HG03442 (cell line): ENCODE results near the gene MBP.

Experiments used
- ATAC-seq: cut with Tn5 transposase; IDR thresholded peaks from one replicate; pipeline ENCODE4 v1.9.1; 2021; ENCODE audit warnings: mild to moderate bottlenecking, moderate library complexity; ENCODE audit not compliant: unreplicated experiment

MBP gene

DNA sequence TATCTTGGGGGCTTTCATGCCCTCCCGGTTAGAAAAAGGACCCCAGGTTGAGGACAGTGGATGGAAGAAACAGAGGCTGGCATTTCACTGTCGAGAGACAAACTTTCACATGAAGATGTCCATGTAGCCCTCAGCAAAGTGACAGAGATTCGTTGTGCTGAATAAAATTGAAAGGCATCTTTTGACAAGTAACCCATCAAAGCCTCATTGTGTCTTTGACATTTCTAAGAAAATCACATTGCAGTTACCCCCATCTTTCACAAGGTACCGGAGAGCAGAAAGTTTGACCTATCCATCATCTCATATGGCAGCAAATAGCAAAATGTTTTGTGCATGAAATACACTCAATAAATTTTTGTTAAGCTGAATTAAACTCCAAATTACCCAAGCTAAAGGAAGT, 2.0 kb upstream of the MBP start:
- ATAC-seq: no peak

DNA sequence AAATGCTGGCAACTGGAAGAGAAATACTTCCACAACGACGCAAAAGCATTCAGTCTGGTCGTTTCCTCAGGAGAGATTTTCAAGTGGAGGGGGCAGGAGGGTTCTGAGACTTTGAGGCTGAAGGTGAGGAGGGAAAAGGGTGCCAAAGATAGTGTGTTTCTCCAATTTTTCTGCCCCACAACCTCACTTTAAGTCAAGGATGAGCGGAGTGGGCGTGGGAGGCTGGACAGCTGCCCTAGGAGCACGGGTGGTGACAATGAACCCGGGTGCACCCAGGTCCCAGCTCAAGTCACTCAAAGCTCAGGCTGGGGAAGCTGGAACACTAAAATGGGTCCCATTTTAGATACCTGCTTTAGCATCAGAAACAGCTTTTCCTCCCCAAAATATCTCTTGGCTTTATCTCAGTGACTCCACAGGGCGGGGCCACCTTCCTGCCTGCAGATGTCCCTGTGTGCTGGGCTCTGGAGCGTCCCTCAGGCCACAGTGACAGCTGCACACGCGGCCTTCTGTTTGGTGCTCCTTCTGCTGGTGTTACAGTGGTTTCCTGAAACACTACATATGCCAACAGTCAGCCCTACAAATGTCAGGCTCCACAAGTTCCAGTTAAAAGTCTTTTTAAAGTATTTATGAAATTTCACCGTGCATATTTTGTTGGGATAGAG, 1.4 kb upstream of the MBP start:
- no peak for ATAC-seq

DNA sequence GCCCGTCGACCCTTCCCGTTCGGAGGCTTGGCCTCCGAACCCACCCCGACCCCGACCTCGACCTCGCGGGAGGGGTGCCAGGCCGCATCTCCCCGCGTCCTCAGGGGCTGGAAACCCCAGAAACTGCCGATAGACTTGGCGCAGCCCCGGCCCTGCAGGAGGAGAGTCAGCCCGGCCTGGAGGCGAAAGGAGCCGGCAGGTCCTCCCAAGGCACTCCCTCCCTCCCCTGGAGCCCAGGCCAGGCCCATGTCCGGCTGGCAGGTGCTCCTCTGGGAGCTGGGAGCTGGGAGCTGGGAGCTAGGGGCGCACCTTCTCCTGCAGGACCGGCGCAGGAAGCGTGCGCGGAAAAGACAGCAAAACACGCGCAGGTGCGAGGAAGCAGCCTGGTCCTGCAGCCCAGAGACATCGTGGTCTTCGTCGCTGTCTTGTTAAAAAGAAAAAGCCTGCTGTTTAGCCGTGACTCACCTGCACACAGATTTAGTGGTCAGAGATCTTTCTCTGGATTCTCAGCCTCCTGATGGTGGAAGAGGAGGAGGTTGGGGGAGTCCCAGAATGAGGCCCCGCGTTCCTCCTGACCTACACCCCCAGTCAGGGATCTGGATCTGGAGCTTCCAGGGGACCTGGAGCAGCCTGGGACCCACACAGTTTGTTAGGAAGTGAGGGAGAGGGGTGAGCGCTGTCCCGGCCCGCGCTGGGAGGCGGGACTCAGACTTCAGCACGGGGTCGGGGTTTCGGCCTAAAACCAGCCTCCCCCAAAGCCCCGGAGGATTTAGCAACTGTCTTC, 660 bp upstream of the MBP start:
- no peak for ATAC-seq

DNA sequence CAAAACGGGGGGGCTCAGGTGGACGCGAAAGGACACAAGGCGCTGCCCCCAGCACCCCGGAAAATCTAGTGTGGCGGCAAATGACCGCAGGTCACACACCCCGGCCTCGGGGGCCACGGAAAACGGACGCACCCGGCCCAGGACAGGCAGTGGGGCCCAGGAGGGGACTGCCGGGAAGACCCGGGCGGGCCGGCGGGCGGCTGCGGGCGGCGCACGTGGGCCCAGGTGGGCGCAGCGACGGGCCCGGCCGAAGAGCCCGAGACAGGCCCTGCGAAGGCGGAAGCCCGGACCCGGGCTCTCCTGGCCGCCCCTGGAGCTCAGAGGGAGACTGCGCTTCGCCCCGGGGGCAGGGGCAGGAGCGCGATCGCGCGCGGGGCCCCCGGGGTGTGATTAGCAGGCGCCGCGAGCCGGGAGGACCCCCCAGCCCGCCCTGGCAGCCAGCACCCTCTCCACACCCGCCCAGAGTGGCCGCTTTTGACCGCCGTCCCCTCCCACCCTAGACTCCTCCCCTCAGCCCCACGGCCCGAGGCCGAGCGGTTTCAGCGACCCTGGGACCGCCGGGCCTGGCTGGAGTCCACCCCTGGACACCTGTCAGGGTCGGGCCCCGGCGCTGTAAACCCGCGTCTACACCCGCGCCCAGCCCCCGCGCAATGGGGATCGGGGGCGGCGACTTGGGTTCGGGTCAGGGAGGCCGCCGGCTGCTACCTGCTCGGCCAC, 773 bp downstream of the MBP start:
- ATAC-seq: peak; percentile 50

DNA sequence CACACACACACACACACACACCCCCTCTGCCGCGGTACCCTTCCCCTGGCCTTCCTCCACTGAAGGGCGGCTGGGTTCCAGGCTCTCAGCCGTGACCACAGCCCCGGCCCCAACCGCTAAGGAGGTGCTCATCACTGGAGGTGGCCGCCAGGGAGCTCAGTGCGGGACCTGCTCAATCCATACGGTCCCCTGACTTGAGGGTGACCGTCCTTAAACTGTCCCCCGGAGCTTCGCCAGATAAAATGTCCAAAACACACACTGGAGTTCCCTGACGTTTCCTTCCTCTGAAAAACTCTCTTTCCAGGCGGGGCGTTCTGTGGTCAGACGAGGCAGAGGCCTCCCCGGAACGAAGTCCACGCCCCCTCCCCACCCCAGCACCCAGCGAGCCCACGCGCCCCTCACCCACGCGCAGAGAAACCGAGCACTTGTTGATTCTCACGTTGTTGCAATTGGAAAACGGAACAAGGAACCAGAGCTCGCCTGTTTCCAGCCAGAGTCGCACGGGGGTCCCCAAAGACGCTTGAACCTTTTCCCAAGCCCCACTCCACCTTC, 1.4 kb downstream of the MBP start:
- no peak for ATAC-seq

DNA sequence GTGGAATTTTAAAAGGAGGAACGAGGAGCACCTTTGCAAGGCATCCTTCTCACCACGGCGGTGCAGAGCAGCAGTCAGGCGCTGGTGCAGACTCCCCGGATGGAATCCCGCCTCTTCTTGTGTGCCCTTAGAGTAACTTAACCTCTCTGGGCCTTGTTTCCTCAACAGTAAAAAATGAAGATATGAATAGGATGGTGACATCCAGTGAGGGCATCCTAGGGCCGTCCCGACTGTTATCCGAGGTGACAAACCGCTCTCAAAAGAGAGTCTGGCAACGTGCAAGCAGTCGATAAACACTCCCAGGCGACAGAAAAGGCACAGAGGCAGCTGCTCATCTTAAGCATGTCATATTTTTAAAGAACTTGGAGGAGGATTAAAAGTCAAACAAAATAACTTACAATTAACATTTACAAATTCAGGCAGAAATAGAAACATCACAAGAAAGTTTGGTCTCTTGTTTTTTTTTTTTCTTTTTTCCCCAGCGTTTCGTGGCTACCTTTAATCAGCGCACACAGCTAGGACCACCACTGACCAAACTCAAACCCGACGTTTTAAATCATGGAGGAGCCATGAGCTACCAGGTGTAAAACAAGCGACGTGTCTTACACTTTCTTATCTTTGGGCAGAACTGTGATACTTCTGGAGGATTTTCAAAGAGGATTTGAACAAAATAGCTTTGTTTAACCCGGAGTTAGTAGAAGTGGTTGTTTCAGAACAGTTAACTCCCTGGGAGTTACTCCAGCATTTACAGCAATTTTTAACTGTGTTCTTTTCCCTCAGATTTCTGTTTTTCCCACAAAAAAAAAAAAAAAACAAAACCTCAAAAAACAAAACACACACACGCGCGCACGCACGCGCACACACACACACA, 2.1 kb downstream of the MBP start:
- no peak for ATAC-seq

DNA sequence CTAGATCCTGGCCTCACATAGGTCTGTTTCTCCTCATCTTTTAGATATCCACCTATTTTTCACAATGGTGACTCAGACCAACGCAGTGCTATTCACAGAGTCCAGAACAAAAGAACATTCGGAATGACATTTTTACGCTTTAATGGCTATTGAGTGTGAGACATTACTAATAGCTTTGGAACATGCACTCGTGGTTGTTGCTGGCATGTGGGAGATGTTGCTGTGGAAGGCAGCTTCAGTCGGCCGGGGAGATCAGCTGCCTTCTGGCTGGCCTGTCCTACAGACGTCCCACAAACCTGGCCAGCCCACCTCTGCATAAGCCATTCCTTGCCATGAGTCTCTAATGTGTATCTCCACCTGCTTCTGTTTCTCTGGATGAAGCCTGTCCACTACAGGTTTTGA, 3.4 kb downstream of the MBP start:
- no peak for ATAC-seq

DNA sequence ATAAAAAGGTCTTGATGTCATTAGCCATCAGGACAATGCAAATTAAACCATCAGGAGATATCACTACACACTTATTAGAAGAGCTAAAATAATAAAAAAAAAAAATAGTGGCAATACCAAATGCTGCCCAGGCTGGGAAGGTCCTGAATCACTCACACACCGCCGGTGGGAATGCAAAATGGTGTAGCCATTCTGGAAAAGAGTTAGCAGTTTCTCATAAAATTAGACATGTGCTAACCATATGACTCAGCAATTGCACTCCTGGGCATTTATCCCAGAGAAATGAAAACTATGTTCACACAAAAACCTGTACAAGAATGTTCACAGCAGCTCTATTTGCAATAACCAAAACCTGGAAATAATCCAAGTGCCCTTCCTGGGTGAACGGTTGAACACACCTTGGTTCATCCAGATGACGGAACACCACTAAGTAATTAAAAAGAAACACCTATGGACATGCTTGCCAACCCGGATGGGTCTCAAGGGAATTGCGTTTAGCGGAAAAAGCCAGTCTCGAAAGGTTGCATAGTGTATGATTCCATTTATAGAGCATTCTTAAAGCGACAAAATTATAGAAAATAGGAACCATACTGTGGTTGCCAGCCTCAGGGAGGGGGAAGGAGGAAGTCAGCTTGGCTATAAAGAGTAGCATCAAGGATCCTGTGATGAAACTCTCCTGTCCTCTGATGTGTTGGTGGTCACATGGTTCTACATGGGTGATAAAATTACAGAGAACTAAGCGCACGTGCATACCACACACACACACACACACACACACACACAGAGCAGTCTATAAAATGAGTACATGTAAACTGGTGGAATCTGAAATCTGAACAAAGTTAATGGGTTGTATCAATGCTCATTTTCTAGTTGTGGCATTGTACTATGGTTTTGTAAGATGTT, 4.6 kb downstream of the MBP start:
- ATAC-seq: peak; percentile 31

DNA sequence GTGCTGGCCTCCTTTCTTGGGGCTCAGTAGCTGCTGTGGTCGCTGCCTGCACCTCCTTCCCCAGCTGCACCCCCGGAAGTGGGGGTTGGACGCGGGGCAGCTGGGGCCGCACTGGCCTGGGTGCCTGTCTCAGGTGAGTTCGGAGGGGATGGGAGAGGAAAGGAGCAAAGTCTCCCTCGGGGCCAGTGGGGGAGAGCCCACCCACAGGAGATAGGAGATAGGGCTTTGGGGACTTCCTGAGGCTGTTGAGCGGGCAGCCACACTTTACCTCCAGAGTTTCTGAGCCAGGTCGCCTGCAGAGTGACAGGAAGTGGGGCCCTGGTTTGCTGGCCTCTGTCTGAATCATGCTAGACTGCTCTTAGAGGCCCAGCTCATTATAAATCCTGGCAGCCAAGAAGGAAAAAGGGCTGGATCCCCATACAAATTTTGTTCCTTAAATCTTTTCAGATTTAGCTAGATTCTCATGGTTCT, 8.1 kb downstream of the MBP start:
- peak; percentile 52 for ATAC-seq

DNA sequence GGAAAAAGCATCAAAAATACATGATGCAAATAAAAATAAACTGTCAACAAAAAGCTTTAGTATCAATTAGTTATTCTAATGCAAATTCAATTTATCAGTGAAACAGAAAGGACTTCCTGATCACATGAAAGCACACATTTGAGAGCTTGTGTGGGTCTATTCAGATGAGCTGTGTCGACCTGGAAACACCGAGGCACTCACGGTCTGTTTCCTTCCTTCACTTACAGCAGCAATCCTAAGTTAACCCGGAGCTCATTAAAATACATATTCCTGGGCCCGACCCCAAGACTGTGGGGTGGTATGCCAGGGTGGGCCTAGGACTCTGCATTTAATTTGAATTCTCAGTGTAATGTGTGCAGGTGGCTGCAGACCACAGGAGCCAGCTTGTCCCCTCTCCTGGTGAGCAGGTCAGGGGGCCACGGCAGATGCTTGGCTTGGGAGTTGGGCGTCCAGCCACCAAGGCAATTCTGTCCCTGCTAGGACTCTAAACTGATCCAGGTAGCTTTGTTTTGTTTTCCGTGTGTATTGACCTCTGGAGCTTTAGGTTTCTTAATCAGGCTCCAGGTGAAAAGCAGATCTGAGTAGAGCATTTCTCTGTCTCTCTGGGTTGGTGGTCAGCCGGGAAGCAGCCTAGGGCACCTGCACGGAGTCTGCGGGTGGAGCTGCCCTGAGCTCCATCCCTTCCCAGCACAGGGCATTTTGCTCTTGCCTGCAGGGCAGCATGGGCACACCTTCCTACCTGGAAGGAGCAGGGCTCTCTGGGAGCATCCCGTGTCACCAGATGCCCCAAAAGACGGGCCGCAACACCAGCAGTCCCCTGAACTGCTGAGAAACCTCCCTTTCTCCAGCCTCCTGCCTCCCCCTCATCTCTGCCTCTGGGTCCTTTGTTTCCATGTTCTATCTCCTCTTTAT, 9.0 kb downstream of the MBP start:
- no peak for ATAC-seq

DNA sequence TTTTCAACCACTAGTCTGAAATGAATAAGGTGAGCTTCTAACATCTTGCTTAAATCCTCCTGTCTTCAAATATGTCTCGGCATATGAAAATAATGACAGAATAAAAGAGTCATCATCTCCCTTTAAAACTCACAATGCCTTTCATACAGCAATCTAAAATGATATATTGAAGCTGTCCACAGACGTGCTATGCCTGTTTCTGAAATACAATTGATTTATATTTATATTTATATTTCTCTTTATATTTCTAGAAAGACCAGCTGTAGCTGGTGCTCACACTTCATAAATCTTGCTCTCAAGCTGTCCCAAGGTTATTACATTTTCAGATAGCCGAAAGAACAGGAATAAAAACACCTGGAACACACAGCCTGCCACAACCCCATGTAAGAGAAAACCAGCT, 11.1 kb downstream of the MBP start:
- no peak for ATAC-seq

DNA sequence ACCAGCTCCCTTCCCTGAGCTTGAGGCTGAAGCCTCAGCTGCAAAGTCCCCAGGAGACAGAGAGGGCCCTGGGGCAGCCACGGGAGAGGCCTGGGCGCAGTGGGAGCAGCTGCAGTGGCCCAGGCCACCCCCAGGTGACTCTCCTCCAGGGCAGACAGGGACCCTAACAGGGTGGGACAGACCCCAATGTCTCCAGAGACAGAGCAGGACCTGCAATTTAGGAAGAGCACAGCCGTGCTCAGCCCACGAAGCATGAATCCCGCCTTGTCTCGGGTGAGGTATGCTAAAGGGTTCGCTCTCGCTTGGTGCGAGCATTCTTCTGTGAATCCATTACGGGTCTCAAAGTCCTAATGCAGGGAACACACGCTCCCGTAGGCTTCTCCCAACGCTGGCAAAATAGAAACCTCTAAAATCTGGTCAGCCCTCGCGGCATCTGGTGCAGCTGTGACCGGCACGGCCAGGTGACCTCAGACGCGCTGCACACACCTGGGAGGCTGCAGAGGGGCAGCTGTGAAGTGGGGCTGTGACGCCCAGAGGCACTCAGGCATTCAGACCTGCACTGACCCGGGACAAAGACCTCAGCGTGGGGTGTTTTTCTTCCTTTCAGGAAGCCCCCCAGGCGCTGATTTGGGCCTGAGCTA, 12.6 kb downstream of the MBP start:
- no peak for ATAC-seq

DNA sequence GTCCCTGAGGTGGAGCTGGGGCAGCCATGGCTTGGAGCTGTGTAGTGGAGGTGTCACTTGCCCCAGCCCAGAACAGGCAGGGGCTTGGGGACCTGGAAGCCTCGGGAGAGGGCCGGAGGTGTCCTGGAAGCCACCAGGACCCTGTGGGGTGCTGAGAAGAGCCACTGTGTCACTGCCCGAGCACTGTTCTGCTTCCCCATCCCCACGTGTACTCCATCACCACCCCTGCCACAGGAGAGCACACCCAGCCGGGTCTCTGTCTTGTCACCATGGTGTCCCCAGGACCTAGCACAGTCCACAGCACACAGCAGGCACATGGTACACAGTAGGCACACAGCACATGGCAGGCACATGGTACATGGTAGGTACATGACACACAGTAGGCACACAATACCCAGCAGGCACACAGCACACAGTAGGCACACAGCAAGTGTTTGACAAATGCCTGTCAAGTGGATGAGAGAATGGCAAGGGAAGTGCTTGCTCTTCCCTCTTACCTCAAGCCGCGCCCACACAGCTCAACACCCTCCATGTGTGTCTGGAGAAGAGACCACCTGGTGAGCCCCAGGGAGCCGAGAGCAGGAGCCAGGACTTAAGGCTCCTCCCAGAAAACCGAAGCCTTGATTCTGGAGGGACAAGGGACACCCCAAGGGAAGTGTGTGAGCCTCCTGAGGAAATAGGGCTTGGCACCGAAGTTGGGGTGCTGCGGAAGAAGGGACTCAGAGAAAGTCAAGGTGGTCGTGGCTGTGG, 13.3 kb downstream of the MBP start:
- ATAC-seq: no peak

DNA sequence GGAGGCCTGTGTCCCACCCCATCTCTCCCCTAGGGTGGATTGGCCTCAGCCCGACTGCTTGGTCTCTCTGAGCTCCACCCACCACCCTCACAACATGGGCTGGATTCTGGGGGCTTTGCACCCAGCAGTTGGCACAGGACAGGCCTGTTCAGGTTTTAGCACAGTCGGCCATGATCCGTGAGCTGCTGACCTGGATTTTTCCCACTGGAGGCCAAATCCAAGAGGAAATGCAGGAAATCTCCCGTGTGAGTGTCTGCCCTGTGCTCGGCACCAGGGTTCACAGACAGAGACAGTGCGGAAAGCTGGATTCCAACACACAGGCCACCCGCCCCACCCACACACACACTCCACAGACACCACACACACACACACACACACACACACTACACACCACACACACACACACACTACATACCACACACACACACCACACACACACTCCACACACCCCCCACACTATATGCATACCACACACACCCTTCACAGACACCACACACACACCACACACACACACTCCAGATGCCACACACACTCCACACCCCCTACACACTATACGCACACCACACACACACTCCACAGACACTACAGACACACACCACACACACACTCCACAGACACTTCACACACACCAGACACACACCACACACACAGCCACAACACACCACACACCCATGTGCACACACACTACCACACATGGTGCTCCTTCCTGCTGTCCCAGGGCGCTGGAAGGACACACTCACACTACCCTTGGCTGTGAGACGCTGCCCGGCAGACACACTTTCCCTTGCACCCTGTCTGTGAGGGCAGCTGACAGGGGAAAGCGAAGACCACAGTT, 14.1 kb downstream of the MBP start:
- ATAC-seq: no peak

DNA sequence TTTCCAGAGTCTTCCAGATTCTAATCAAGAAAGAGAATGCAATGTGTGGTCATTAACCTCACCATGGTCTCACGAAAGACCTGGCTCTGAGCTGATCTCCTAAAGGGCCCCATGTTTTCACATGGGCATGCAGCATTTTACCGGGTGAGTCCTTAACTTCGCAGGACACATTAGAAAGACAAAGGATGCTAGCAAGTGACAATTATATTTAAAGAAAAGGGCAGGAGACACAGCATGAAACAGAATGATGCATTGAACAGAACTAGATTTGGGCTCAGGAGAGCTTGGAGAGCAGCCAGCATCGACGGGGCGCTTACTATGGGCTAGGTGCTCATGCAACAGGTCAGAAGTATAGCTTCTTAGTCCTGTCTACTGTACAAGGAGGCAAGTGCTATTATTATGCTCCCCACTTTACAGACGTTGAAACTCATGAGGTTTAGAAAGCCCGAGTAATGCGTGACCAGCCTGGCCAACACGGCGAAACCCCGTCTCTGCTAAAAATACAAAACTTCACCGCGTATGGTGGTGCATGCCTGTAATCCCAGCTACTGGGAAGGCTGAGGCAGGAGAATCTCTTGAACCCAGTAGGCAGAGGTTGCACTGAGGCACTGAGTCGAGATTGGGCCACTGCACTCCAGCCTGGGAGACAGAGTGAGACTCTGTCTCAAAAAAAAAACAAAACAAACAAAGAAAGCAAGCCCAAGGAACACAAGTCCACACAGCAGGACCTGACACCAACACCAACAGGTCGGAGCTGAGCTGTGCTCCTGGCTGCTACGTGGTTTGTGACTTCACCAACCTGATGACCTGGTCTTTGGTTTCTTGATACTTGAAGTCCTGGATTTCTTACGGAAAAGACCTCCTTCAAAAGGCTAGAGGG, 16.1 kb downstream of the MBP start:
- no peak for ATAC-seq
